GM12864 (cell line): Measurements from ENCODE around the gene MDFI.

ENCODE experiments used
- DNase-seq: peaks from one replicate; pipeline ENCODE4 v3.0.0-alpha.2; 2011; ENCODE audit warnings: low read depth
- H3K4me3 ChIP-seq: 2 replicates; pipeline ENCODE4 v1.5.1; 2011; ENCODE audit warnings: mild to moderate bottlenecking, low read depth, low read length, control low read depth
- CTCF ChIP-seq: IDR thresholded peaks from 2 replicates; pipeline ENCODE4 v1.5.1; 2011; ENCODE audit warnings: low read depth, mild to moderate bottlenecking, moderate library complexity, low read length, control low read depth, inconsistent platforms; ENCODE audit errors: missing control alignments

The MDFI gene

GRCh38 chr6:41643899-41644269 lies 5.6 kb downstream of the MDFI start:
- no peak for DNase-seq
- no peak overlapping the region for H3K4me3 ChIP-seq
- no peak for TF ChIP-seq CTCF

- DNase-seq: no peak
- no peak for TF ChIP-seq CTCF
- H3K4me3 ChIP-seq: no peak overlapping the region
Measured at GRCh38 chr6:41644297-41644879, 6.1 kb downstream of the MDFI start.

- no peak for DNase-seq
- TF ChIP-seq CTCF: no peak
- no peak overlapping the region for H3K4me3 ChIP-seq
Measured at GRCh38 chr6:41645007-41645618, 6.8 kb downstream of the MDFI start.

- no peak for DNase-seq
- TF ChIP-seq CTCF: no peak
- H3K4me3 ChIP-seq: no peak overlapping the region
Measured at GRCh38 chr6:41646026-41646795, 7.9 kb downstream of the MDFI start.

GRCh38 chr6:41647061-41647511 lies 8.8 kb downstream of the MDFI start:
- TF ChIP-seq CTCF: no peak
- no peak for DNase-seq

GRCh38 chr6:41648070-41648585 lies 9.9 kb downstream of the MDFI start:
- no peak for TF ChIP-seq CTCF
- DNase-seq: no peak
- H3K4me3 ChIP-seq: no peak overlapping the region

More at GRCh38 chr6:41647061-41647511, 8.8 kb downstream of the MDFI start:
- no peak overlapping the region for H3K4me3 ChIP-seq
